WTC11 (cell line): ENCODE results near the gene METTL5. TPM values are rescaled to one million over a fixed set of nuclear protein-coding genes. Genes with fewer than 3 reads are reported as not detected.

ENCODE experiments used
- ATAC-seq: fragments of 200-7000 bp; cut with Tn5 transposase; 2 replicates; pipeline ENCODE4 v1.10.0; 2021; ENCODE audit warnings: mild to moderate bottlenecking, moderate library complexity
- CTCF ChIA-PET: fragments of 300-600 bp; sonication (Branson Sonifier 250); formaldehyde crosslinking; loops from one replicate; lab custom pipeline; 2021; ENCODE audit warnings: antibody characterized with exemption; lab: Charles Lee
- POLR2A ChIA-PET: fragments of 350-600 bp; sonication (Branson Sonifier 250); formaldehyde crosslinking; loops from one replicate; lab custom pipeline; 2021; ENCODE audit warnings: antibody characterized with exemption; lab: Charles Lee
- DNase-seq: peaks from one replicate; pipeline ENCODE4 v3.0.0; 2021; ENCODE audit warnings: low spot score
- H3K27ac Mint-ChIP-seq: 2 replicates; pipeline ENCODE4 v1.8.0; 2021; ENCODE audit warnings: mixed read lengths
- H3K27me3 Mint-ChIP-seq: 2 replicates; pipeline ENCODE4 v1.8.0; 2021; ENCODE audit warnings: low read depth, mild to moderate bottlenecking, moderate library complexity, mixed read lengths
- H3K36me3 Mint-ChIP-seq: 2 replicates; pipeline ENCODE4 v1.8.0; 2021; ENCODE audit warnings: mixed read lengths
- H3K4me1 Mint-ChIP-seq: 2 replicates; pipeline ENCODE4 v1.8.0; 2022; ENCODE audit warnings: mixed read lengths
- H3K4me3 Mint-ChIP-seq: 2 replicates; pipeline ENCODE4 v1.8.0; 2021; ENCODE audit warnings: mild to moderate bottlenecking, moderate library complexity, mixed read lengths
- H3K9me3 Mint-ChIP-seq: 2 replicates; pipeline ENCODE4 v1.8.0; 2021; ENCODE audit warnings: mixed read lengths
- CREM ChIP-seq: sonication (generic); formaldehyde crosslinking; IDR thresholded peaks from 2 replicates; pipeline ENCODE4 v1.8.1; 2022; ENCODE audit warnings: mild to moderate bottlenecking, missing genetic modification reagents, moderate library complexity
- EMX1 ChIP-seq: fragments of 250-450 bp; sonication (Bioruptor Pico); IDR thresholded peaks from 2 replicates; pipeline ENCODE4 v1.8.0; 2021; ENCODE audit warnings: mild to moderate bottlenecking
- ESRRA ChIP-seq: sonication (generic); formaldehyde crosslinking; IDR thresholded peaks from 2 replicates; pipeline ENCODE4 v1.8.1; 2022; ENCODE audit warnings: mild to moderate bottlenecking, missing genetic modification reagents, borderline replicate concordance
- ETV6 ChIP-seq: sonication (generic); formaldehyde crosslinking; IDR thresholded peaks from 2 replicates; pipeline ENCODE4 v1.8.1; 2022; ENCODE audit warnings: mild to moderate bottlenecking, missing genetic modification reagents
- FOXK1 ChIP-seq: sonication (generic); formaldehyde crosslinking; IDR thresholded peaks from 2 replicates; pipeline ENCODE4 v1.8.0; 2022; ENCODE audit warnings: mild to moderate bottlenecking, moderate library complexity, missing genetic modification reagents
- MYBL2 ChIP-seq: sonication (generic); formaldehyde crosslinking; IDR thresholded peaks from 2 replicates; pipeline ENCODE4 v1.8.1; 2023; ENCODE audit warnings: mild to moderate bottlenecking, moderate library complexity, missing genetic modification reagents
- NR1H2 ChIP-seq: sonication (generic); formaldehyde crosslinking; IDR thresholded peaks from 2 replicates; pipeline ENCODE4 v1.9.0; 2021; ENCODE audit warnings: mild to moderate bottlenecking, moderate library complexity, missing genetic modification reagents
- OVOL2 ChIP-seq: fragments of 250-450 bp; sonication (Bioruptor Pico); IDR thresholded peaks from 2 replicates; pipeline ENCODE4 v1.9.0; 2021; ENCODE audit warnings: mild to moderate bottlenecking, borderline replicate concordance
- RELA ChIP-seq: sonication (generic); formaldehyde crosslinking; IDR thresholded peaks from 2 replicates; pipeline ENCODE4 v1.8.1; 2022; ENCODE audit warnings: missing genetic modification reagents, mild to moderate bottlenecking, borderline replicate concordance
- SMAD3 ChIP-seq: sonication (generic); formaldehyde crosslinking; IDR thresholded peaks from 2 replicates; pipeline ENCODE4 v1.8.0; 2022; ENCODE audit warnings: missing genetic modification reagents, mild to moderate bottlenecking, borderline replicate concordance
- SMAD4 ChIP-seq: sonication (generic); formaldehyde crosslinking; IDR thresholded peaks from 2 replicates; pipeline ENCODE4 v1.8.0; 2022; ENCODE audit warnings: mild to moderate bottlenecking, missing genetic modification reagents
- SP1 ChIP-seq: sonication (generic); formaldehyde crosslinking; conservative IDR thresholded peaks from 2 replicates; pipeline ENCODE4 v1.8.1; 2022; ENCODE audit warnings: missing genetic modification reagents
- ZBTB21 ChIP-seq: sonication (generic); formaldehyde crosslinking; IDR thresholded peaks from 2 replicates; pipeline ENCODE4 v1.8.1; 2023; ENCODE audit warnings: mild to moderate bottlenecking, missing genetic modification reagents, borderline replicate concordance
- ZNF138 ChIP-seq: sonication (generic); formaldehyde crosslinking; conservative IDR thresholded peaks from 2 replicates; pipeline ENCODE4 v1.8.1; 2022; ENCODE audit warnings: mild to moderate bottlenecking, moderate library complexity, missing genetic modification reagents
- ZNF416 ChIP-seq: fragments of 250-450 bp; sonication (Bioruptor Pico); IDR thresholded peaks from 2 replicates; pipeline ENCODE4 v1.9.0; 2021; ENCODE audit warnings: mild to moderate bottlenecking, inconsistent platforms
- ZNF423 ChIP-seq: fragments of 250-450 bp; sonication (Bioruptor Pico); IDR thresholded peaks from 2 replicates; pipeline ENCODE4 v2.1.2; 2022; ENCODE audit warnings: mild to moderate bottlenecking, moderate library complexity
- total RNA-seq: library from RNA; stranded (reverse); gene quantifications from 3 replicates; pipeline ENCODE4 v1.2.3, GENCODE V29; 2021
- TF ChIP-seq, protein P1 (sequence below): sonication (generic); formaldehyde crosslinking; IDR thresholded peaks from 2 replicates; pipeline ENCODE4 v1.8.1; 2022; ENCODE audit warnings: low read depth, mild to moderate bottlenecking, moderate library complexity, missing genetic modification reagents, borderline replicate concordance
- TF ChIP-seq, protein P2 (sequence below): sonication (generic); formaldehyde crosslinking; IDR thresholded peaks from 2 replicates; pipeline ENCODE4 v1.8.1; 2023; ENCODE audit warnings: mild to moderate bottlenecking, moderate library complexity, missing genetic modification reagents
- TF ChIP-seq, protein P3 (sequence below): sonication (generic); formaldehyde crosslinking; IDR thresholded peaks from 2 replicates; pipeline ENCODE4 v1.8.0; 2023; ENCODE audit warnings: mild to moderate bottlenecking, missing genetic modification reagents
- TF ChIP-seq, protein P4 (sequence below): sonication (generic); formaldehyde crosslinking; IDR thresholded peaks from 2 replicates; pipeline ENCODE4 v1.8.1; 2022; ENCODE audit warnings: low read depth, missing genetic modification reagents, borderline replicate concordance
- TF ChIP-seq, protein P5 (sequence below): fragments of 250-450 bp; sonication (Bioruptor Pico); conservative IDR thresholded peaks from 2 replicates; pipeline ENCODE4 v1.9.0; 2021; ENCODE audit warnings: mild to moderate bottlenecking
- TF ChIP-seq, protein P6 (sequence below): sonication (generic); formaldehyde crosslinking; IDR thresholded peaks from 2 replicates; pipeline ENCODE4 v1.8.1; 2023; ENCODE audit warnings: mild to moderate bottlenecking, missing genetic modification reagents
- TF ChIP-seq, protein P7 (sequence below): fragments of 250-450 bp; sonication (Bioruptor Pico); IDR thresholded peaks from 2 replicates; pipeline ENCODE4 v2.1.2; 2022; ENCODE audit warnings: mild to moderate bottlenecking, moderate library complexity

The METTL5 gene
- total RNA-seq, 1 experiment from 2014 or later: 90.9 TPM

DNA sequence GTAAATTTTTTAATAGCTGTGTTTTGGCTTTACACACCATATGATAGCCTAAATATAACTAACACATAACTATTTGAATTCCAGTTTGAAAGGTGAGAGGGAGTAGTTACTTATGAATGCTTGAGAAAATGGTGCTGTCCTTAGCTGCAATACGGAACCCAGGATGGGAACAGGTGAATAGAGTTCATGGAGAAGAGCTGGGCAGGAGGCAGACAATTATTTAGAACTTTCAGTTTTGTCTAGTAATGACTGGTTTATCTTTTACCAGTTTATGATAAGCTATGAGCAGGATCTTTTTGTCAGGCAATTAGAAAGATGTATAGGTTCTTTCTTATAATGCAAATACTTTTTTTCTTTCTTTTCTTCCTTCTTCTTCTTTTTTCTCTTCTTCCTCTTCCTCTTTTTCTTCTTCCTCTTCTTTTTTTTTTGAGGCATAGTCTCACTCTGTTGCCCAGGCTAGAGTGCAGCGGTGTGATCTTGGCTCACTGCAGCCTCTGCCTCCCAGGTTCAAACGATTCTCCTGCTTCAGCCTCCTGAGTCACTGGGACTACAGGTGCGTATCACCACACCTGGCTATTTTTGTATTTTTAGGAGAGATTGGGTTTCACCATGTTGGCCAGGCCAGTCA lies 28.4 kb upstream of the METTL5 start:
- Mint-ChIP-seq H3K4me1 (peaks cover 9% of the 10 kb centered on the region), H3K9me3 (peaks cover 11% of the 10 kb centered on the region), H3K4me3 (no peak overlapping the region), H3K27ac (no peak overlapping the region; the same call in 1 of the 2 replicates), H3K36me3 (peaks cover 27% of the 10 kb centered on the region), H3K27me3 (no peaks in the 10 kb centered on the region)
- no peak for DNase-seq
- ChIA-PET POLR2A (interaction anchor here (0.7 kb wide), 1 partner anchor 122 kb away, joined by 8 read pairs; no protein-coding TSS in a partner anchor), CTCF (no interaction called here)
- TF ChIP-seq, protein P1, sequence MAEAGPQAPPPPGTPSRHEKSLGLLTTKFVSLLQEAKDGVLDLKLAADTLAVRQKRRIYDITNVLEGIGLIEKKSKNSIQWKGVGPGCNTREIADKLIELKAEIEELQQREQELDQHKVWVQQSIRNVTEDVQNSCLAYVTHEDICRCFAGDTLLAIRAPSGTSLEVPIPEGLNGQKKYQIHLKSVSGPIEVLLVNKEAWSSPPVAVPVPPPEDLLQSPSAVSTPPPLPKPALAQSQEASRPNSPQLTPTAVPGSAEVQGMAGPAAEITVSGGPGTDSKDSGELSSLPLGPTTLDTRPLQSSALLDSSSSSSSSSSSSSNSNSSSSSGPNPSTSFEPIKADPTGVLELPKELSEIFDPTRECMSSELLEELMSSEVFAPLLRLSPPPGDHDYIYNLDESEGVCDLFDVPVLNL: no peak
- TF ChIP-seq SMAD3 (CRISPR knock-in tag): no peak
- TF ChIP-seq SP1 (CRISPR knock-in tag): no peak
- TF ChIP-seq ESRRA (CRISPR knock-in tag): no peak
- no peak for TF ChIP-seq ZBTB21 (CRISPR knock-in tag)
- TF ChIP-seq ETV6 (CRISPR knock-in tag): no peak
- TF ChIP-seq, protein P2, sequence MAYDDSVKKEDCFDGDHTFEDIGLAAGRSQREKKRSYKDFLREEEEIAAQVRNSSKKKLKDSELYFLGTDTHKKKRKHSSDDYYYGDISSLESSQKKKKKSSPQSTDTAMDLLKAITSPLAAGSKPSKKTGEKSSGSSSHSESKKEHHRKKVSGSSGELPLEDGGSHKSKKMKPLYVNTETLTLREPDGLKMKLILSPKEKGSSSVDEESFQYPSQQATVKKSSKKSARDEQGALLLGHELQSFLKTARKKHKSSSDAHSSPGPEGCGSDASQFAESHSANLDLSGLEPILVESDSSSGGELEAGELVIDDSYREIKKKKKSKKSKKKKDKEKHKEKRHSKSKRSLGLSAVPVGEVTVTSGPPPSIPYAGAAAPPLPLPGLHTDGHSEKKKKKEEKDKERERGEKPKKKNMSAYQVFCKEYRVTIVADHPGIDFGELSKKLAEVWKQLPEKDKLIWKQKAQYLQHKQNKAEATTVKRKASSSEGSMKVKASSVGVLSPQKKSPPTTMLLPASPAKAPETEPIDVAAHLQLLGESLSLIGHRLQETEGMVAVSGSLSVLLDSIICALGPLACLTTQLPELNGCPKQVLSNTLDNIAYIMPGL (CRISPR knock-in tag): no peak
- TF ChIP-seq OVOL2 (CRISPR knock-in tag): no peak
- TF ChIP-seq, protein P3, sequence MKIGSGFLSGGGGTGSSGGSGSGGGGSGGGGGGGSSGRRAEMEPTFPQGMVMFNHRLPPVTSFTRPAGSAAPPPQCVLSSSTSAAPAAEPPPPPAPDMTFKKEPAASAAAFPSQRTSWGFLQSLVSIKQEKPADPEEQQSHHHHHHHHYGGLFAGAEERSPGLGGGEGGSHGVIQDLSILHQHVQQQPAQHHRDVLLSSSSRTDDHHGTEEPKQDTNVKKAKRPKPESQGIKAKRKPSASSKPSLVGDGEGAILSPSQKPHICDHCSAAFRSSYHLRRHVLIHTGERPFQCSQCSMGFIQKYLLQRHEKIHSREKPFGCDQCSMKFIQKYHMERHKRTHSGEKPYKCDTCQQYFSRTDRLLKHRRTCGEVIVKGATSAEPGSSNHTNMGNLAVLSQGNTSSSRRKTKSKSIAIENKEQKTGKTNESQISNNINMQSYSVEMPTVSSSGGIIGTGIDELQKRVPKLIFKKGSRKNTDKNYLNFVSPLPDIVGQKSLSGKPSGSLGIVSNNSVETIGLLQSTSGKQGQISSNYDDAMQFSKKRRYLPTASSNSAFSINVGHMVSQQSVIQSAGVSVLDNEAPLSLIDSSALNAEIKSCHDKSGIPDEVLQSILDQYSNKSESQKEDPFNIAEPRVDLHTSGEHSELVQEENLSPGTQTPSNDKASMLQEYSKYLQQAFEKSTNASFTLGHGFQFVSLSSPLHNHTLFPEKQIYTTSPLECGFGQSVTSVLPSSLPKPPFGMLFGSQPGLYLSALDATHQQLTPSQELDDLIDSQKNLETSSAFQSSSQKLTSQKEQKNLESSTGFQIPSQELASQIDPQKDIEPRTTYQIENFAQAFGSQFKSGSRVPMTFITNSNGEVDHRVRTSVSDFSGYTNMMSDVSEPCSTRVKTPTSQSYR: no peak
- ATAC-seq: no peak

DNA sequence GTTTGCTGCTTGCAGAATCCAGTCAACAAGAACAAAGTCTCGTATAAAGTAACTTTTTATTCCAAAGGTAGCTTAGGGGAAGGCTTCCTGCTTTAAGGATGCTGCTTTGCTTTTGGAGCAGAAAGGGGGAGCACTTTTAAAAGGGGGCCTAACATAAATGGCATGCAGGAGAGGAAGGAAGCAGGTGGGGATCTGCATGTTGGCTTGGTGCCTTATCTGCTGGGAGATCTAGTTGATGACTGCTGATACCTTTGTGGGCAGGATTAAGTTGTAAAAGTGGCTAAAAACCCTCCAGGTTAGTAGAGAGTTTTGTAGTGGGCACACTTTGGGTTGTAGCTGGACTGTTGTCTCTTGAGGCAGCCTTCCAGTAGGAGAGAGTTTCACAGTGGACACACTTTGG lies 25.0 kb upstream of the METTL5 start:
- no peak for DNase-seq
- TF ChIP-seq, protein P4, sequence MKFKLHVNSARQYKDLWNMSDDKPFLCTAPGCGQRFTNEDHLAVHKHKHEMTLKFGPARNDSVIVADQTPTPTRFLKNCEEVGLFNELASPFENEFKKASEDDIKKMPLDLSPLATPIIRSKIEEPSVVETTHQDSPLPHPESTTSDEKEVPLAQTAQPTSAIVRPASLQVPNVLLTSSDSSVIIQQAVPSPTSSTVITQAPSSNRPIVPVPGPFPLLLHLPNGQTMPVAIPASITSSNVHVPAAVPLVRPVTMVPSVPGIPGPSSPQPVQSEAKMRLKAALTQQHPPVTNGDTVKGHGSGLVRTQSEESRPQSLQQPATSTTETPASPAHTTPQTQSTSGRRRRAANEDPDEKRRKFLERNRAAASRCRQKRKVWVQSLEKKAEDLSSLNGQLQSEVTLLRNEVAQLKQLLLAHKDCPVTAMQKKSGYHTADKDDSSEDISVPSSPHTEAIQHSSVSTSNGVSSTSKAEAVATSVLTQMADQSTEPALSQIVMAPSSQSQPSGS (CRISPR knock-in tag): no peak
- TF ChIP-seq, protein P5, sequence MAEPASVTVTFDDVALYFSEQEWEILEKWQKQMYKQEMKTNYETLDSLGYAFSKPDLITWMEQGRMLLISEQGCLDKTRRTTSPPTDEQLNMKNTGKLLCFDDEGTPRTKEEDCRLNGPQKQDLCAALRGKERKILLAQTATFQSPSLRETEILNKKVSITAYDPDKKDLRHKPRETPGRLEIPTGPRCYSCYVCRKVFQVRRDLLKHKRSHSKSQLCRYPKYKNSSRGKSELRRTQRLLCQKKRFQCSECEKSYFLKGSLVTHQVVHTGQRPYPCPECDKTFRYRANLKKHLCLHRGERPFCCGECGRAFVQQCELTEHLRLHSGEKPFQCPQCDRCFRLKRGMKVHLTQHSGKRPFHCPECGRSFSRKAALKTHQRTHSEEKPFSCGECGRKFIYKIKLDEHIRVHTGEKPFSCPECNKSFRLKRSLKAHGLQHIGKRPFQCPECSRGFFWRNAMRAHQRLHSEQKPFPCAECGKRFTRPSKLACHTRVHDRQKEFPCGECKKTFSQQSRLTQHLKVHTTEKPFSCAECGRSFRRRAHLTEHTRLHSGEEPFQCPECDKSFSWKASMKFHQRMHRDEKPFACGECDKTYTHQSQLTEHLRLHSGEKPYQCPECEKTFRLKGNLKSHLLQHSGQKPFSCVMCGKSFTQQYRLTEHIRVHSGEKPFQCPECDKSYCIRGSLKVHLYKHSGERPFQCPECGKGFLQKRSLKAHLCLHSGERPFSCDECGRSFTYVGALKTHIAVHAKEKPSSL: no peak
- TF ChIP-seq CREM (CRISPR knock-in tag) (no peak), RELA (CRISPR knock-in tag) (no peak), FOXK1 (CRISPR knock-in tag) (no peak), MYBL2 (CRISPR knock-in tag) (no peak), OVOL2 (CRISPR knock-in tag) (no peak), ZNF416 (no peak), ZNF423 (CRISPR knock-in tag) (no peak), ZNF138 (no peak), SMAD4 (CRISPR knock-in tag) (no peak), ZBTB21 (CRISPR knock-in tag) (no peak), EMX1 (CRISPR knock-in tag) (no peak), NR1H2 (CRISPR knock-in tag) (no peak)
- TF ChIP-seq, protein P6, sequence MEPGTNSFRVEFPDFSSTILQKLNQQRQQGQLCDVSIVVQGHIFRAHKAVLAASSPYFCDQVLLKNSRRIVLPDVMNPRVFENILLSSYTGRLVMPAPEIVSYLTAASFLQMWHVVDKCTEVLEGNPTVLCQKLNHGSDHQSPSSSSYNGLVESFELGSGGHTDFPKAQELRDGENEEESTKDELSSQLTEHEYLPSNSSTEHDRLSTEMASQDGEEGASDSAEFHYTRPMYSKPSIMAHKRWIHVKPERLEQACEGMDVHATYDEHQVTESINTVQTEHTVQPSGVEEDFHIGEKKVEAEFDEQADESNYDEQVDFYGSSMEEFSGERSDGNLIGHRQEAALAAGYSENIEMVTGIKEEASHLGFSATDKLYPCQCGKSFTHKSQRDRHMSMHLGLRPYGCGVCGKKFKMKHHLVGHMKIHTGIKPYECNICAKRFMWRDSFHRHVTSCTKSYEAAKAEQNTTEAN (CRISPR knock-in tag): no peak
- TF ChIP-seq, protein P7, sequence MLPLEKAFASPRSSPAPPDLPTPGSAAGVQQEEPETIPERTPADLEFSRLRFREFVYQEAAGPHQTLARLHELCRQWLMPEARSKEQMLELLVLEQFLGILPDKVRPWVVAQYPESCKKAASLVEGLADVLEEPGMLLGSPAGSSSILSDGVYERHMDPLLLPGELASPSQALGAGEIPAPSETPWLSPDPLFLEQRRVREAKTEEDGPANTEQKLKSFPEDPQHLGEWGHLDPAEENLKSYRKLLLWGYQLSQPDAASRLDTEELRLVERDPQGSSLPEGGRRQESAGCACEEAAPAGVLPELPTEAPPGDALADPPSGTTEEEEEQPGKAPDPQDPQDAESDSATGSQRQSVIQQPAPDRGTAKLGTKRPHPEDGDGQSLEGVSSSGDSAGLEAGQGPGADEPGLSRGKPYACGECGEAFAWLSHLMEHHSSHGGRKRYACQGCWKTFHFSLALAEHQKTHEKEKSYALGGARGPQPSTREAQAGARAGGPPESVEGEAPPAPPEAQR (CRISPR knock-in tag): no peak
- Mint-ChIP-seq H3K36me3 (peaks cover 16% of the 10 kb centered on the region), H3K27ac (peak overlapping the region; percentile 21; the same call in 1 of the 2 replicates), H3K4me1 (peaks cover 18% of the 10 kb centered on the region), H3K9me3 (peaks cover 7% of the 10 kb centered on the region), H3K27me3 (no peaks in the 10 kb centered on the region), H3K4me3 (no peak overlapping the region)
- ChIA-PET POLR2A (no interaction called here), CTCF (no interaction called here)
- no peak for ATAC-seq
